Stimulated activated naive B cell treated with anti-CD40 and anti-IgM and Interleukin-4, amounts not matched to agents 10 μg/mL and 1 μg/mL and 100 μg/mL, for 72 hours (primary cell): ENCODE results near the gene LENG8.
A peak's percentile ranks its signal among the peaks of the same experiment; 100 is the strongest.
"Not testable (repeated sequence)": the region's sequence is repeated elsewhere in the genome, so short reads cannot be mapped to it uniquely, and the experiment has no call there.

ENCODE experiments used
- ATAC-seq, 2 donors: fragments of 150-1000 bp; cut with Tn5 transposase; replicated peaks; 2 replicates each; pipeline ENCODE4 v1.10.0; 2021; ENCODE audit warnings: moderate library complexity in 1 of 2
- DNase-seq: peaks from one replicate; pipeline ENCODE4 v3.0.0; 2021
- H3K27ac Mint-ChIP-seq: one replicate; pipeline ENCODE4 v1.8.0; 2022; ENCODE audit warnings: mild to moderate bottlenecking, mixed read lengths
- H3K27me3 Mint-ChIP-seq, 2 donors: one replicate each; pipeline ENCODE4 v1.8.0; 2022; ENCODE audit warnings: mixed read lengths in 2 of 2
- H3K36me3 Mint-ChIP-seq, 2 donors: one replicate each; pipeline ENCODE4 v1.8.0; 2022; ENCODE audit warnings: mixed read lengths in 2 of 2, mild to moderate bottlenecking in 1 of 2
- H3K4me1 Mint-ChIP-seq, 2 donors: one replicate each; pipeline ENCODE4 v1.8.0; 2022; ENCODE audit warnings: mixed read lengths in 2 of 2, mild to moderate bottlenecking in 1 of 2
- H3K4me3 Mint-ChIP-seq, 2 donors: one replicate each; pipeline ENCODE4 v1.8.0; 2022; ENCODE audit warnings: mild to moderate bottlenecking in 2 of 2, mixed read lengths in 2 of 2, moderate library complexity in 1 of 2
- H3K9me3 Mint-ChIP-seq, 2 donors: one replicate each; pipeline ENCODE4 v1.8.0; 2022; ENCODE audit warnings: mixed read lengths in 2 of 2, mild to moderate bottlenecking in 1 of 2

Gene LENG8

DNA sequence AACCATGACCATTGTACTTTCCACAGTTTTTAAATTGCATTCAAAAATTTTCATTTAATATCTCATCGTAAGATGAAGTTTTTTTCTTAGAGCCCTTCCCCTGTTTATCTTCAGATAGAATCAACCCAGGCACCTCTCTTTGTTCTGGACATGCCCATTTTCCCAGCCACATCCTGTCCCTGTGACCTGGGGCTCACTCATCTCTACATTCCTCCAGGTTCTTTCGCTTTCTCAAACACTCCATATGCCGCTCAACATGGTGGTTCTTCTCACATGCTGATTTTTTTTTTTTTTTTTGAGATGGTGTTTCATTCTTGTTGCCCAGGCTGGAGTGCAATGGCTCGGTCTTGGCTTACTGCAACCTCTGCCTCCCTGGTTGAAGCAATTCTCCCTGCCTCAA is 56.5 kb downstream of the LENG8 start:
- ATAC-seq, H3K9me3 Mint-ChIP-seq, H3K36me3 Mint-ChIP-seq, H3K4me3 Mint-ChIP-seq, DNase-seq, H3K27ac Mint-ChIP-seq: not testable (repeated sequence)
- Mint-ChIP-seq H3K4me1 (peaks cover 18 to 34% of the 10 kb centered on the region in 2 donors), H3K27me3 (peaks cover 30 to 50% of the 10 kb centered on the region in 2 donors)

- Mint-ChIP-seq H3K9me3 (peaks cover 2 to 8% of the 10 kb centered on the region in 2 donors), H3K27ac (no peak overlapping the region), H3K4me3 (no peak overlapping the region)
Measured at GRCh38 chr19:54506079-54506478, 57.1 kb downstream of the LENG8 start.

DNA sequence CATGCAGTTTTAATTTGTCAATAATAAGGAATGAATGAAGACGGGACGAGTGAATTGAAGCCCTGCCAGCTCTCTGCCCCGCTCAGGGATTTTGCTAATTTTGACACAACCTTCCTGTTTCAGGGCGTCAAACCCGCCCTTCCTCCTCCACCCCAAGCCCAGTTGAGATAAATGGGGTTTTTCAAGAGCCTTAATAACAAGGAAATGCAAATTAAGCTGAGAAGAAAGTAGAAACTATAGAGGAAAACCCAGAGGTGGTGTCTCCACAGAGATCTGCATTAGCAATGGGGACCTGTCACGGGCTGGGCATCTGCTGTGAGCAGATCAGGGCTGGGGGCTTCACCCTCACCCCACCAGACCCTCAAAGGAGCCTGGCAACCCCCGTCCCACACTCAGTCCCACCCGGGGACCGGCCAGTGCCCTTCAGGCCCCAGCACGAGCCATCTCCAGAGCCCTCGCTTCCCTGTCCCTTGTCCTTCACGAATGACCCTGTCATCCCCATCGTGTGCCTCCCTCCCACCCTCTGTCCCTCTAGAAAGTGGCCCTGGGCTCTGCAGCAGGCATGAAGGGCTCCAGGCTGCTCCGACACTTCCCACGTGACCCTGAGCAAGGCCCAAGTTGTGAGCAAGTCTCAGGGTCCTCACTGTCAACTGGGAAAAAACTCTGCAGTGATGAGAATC is 58.2 kb downstream of the LENG8 start:
- H3K4me1 Mint-ChIP-seq = peaks cover 18 to 34% of the 10 kb centered on the region in 2 donors
- H3K4me3 Mint-ChIP-seq = not testable (repeated sequence)

More at GRCh38 chr19:54506079-54506478, 57.1 kb downstream of the LENG8 start:
- peaks cover 30 to 45% of the 10 kb centered on the region in 2 donors for H3K27me3 Mint-ChIP-seq
- H3K36me3 Mint-ChIP-seq = peaks cover 2 to 4% of the 10 kb centered on the region in 2 donors
- DNase-seq (no peak), ATAC-seq (no peak)
- peaks cover 18 to 34% of the 10 kb centered on the region in 2 donors for H3K4me1 Mint-ChIP-seq

DNA sequence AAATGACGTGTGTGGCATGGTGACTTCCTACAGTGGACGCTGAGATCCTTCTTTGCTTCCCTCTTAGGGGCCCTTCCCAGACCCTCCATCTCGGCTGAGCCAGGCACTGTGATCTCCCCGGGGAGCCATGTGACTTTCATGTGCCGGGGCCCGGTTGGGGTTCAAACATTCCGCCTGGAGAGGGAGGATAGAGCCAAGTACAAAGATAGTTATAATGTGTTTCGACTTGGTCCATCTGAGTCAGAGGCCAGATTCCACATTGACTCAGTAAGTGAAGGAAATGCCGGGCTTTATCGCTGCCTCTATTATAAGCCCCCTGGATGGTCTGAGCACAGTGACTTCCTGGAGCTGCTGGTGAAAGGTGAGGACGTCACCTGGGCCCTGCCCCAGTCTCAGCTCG is 58.8 kb downstream of the LENG8 start:
- no peak overlapping the region for H3K4me3 Mint-ChIP-seq
- peaks cover 2 to 4% of the 10 kb centered on the region in 2 donors for H3K36me3 Mint-ChIP-seq
- ATAC-seq = no peak
- DNase-seq = no peak
- H3K27ac Mint-ChIP-seq = no peak overlapping the region
- peaks cover 2 to 8% of the 10 kb centered on the region in 2 donors for H3K9me3 Mint-ChIP-seq
- peaks cover 18 to 34% of the 10 kb centered on the region in 2 donors for H3K4me1 Mint-ChIP-seq
- H3K27me3 Mint-ChIP-seq = peaks cover 28 to 53% of the 10 kb centered on the region in 2 donors

More for the DNA sequence above, 58.2 kb downstream of the LENG8 start:
- H3K36me3 Mint-ChIP-seq, H3K27ac Mint-ChIP-seq, DNase-seq, H3K9me3 Mint-ChIP-seq: not testable (repeated sequence)
- ATAC-seq = peak; percentile 73 to 81
- peaks cover 27 to 46% of the 10 kb centered on the region in 2 donors for H3K27me3 Mint-ChIP-seq

DNA sequence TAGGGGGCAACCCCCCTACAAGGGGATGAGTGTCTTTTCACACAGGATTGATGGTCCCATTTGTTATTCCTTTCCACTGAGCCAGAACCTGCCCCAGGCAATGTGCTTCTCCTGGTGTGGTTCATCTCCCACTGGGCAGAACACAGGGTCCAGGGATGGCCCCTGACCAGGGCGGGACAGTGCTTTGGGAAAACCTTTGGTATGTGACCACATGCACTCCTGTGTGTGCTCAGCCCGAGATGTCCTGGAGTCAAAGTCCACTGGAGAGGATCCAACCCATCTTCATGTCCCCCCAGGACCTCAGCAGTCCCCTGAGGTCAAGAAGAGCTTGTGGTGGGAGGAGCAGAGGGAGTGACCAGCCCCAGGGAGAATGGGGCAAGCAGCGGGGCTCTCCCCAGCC is 59.5 kb downstream of the LENG8 start:
- not testable (repeated sequence) for H3K36me3 Mint-ChIP-seq, DNase-seq, ATAC-seq, H3K4me3 Mint-ChIP-seq, H3K27ac Mint-ChIP-seq, H3K9me3 Mint-ChIP-seq
- peaks cover 31 to 59% of the 10 kb centered on the region in 2 donors for H3K27me3 Mint-ChIP-seq
- peaks cover 18 to 34% of the 10 kb centered on the region in 2 donors for H3K4me1 Mint-ChIP-seq

DNA sequence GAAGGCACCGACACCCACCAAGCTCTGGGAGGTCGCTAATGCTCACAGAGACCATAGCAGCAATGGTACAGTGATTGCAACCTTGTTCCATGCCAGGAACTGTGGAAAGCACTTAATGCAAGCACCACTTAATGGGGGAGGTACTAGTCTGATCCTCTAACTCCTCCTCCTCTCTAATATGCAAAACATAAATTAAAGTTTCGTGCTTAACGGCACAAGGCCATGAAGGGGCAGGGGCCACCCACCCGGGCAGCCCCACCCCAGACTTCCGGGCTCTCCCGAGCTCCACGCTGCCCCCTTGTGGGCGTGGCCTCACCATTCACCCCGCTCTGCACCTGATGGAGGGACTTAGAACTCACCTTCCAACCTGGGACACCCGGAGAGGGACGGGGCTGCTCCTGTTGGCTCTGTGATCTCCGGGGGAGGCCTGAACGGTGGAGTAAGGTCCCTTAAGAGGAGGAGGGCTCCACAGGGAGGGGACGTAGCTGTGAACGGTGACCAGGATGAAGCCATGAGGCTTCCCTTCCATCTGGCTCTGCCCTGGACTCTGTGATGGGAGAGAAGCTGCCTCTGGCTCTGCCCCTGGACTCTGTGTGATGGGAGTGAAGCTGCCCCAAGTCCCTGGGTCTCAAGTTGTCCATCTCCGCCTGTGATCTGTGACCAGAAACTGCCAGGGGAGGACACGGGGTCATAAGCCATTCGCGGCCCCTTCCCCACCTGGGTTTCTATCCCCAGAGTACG is 60.4 kb downstream of the LENG8 start:
- H3K9me3 Mint-ChIP-seq, H3K36me3 Mint-ChIP-seq, H3K4me3 Mint-ChIP-seq, DNase-seq, H3K27ac Mint-ChIP-seq: not testable (repeated sequence)
- peak; percentile 79 to 80 for ATAC-seq
- Mint-ChIP-seq H3K4me1 (peaks cover 18 to 34% of the 10 kb centered on the region in 2 donors), H3K27me3 (peaks cover 31 to 57% of the 10 kb centered on the region in 2 donors)
